Left ventricle myocardium inferior (tissue), 1 donor: ENCODE measurements around the gene KIF11. TPM values are rescaled to one million over a fixed set of nuclear protein-coding genes. Genes with fewer than 3 reads are reported as not detected.
"Not testable (repeated sequence)": the region's sequence is repeated elsewhere in the genome, so short reads cannot be mapped to it uniquely, and the experiment has no call there.

Source experiments
- DNase-seq: peaks from one replicate; pipeline ENCODE4 v3.0.0-alpha.2; 2020
- H3K27ac ChIP-seq: fragments of 200-600 bp; replicated peaks from 2 replicates; pipeline ENCODE4 v1.8.0; 2021
- H3K27me3 ChIP-seq: fragments of 200-600 bp; 2 replicates; pipeline ENCODE4 v1.8.0; 2021; ENCODE audit warnings: low read depth
- H3K36me3 ChIP-seq: fragments of 200-600 bp; 2 replicates; pipeline ENCODE4 v1.8.0; 2021
- H3K4me1 ChIP-seq: fragments of 200-600 bp; 2 replicates; pipeline ENCODE4 v1.8.0; 2021
- H3K4me3 ChIP-seq: fragments of 200-600 bp; 2 replicates; pipeline ENCODE4 v1.8.0; 2021; ENCODE audit warnings: mild to moderate bottlenecking, moderate library complexity
- H3K9me3 ChIP-seq: fragments of 200-600 bp; replicated peaks from 2 replicates; pipeline ENCODE4 v1.8.0; 2021
- CTCF ChIP-seq: fragments of 200-600 bp; IDR thresholded peaks from 2 replicates; pipeline ENCODE4 v1.8.0; 2021; ENCODE audit warnings: antibody characterized with exemption, mild to moderate bottlenecking, borderline replicate concordance
- intact Hi-C: fragments of 100-400 bp; cut with micrococcal nuclease; formaldehyde crosslinking; loops from one replicate; pipeline ENCODE4 v1.11.0; 2022
- total RNA-seq: library from RNA; stranded (reverse); fragmentation: NEBNext Ultra II Directional; extraction: Animal tissue kit (Norgen Biotek cat#: 25700); gene quantifications from one replicate; pipeline ENCODE4 v1.2.1, GENCODE V29; 2021
- donor health status: DM: no; HTN: yes; CAD: no; lungs with severe emphysema.

KIF11 gene
- total RNA-seq, 1 donor from 2014 or later, result 0.96 TPM

GRCh38 chr10:92574548-92575261 lies 18.2 kb upstream of the KIF11 start:
- peak; percentile 24 for TF ChIP-seq CTCF
- no peak for DNase-seq
- Histone ChIP-seq H3K27me3 (no peaks in the 10 kb centered on the region), H3K36me3 (no peaks in the 10 kb centered on the region), H3K27ac (peak overlapping the region; percentile 98), H3K9me3 (no peaks in the 10 kb centered on the region), H3K4me1 (peaks cover 47% of the 10 kb centered on the region), H3K4me3 (peak overlapping the region; percentile 97)
- intact Hi-C loops, result loop anchor here (5.0 kb wide), 1 partner anchor 57 kb away; no protein-coding TSS in a partner anchor

- Histone ChIP-seq H3K4me3 (no peak overlapping the region), H3K9me3 (no peaks in the 10 kb centered on the region), H3K36me3 (no peaks in the 10 kb centered on the region), H3K27me3 (no peaks in the 10 kb centered on the region), H3K4me1 (peaks cover 39% of the 10 kb centered on the region), H3K27ac (no peak overlapping the region)
- no peak for TF ChIP-seq CTCF
- intact Hi-C loops, result no loop called here
- no peak for DNase-seq
Observed at GRCh38 chr10:92575961-92576360, 17.0 kb upstream of the KIF11 start.

GRCh38 chr10:92582347-92582746 lies 10.6 kb upstream of the KIF11 start:
- H3K27me3 ChIP-seq, H3K4me1 ChIP-seq, H3K9me3 ChIP-seq, intact Hi-C loops, DNase-seq, H3K4me3 ChIP-seq, H3K27ac ChIP-seq, H3K36me3 ChIP-seq: not testable (repeated sequence)

- intact Hi-C loops, result loop anchor here (2.0 kb wide), 1 partner anchor 166 kb away; no protein-coding TSS in a partner anchor
- DNase-seq, result peak; percentile 39
Observed at GRCh38 chr10:92590623-92591549, 2.0 kb upstream of the KIF11 start.

GRCh38 chr10:92591550-92592022 lies 1.3 kb upstream of the KIF11 start:
- peak overlapping the region; percentile 93 for H3K4me3 ChIP-seq
- peak; percentile 93 for DNase-seq
- no peak for TF ChIP-seq CTCF
- no peaks in the 10 kb centered on the region for H3K9me3 ChIP-seq
- H3K27me3 ChIP-seq, result no peaks in the 10 kb centered on the region
- intact Hi-C loops, result loop anchor here (2.0 kb wide), 1 partner anchor 165 kb away; no protein-coding TSS in a partner anchor
- no peaks in the 10 kb centered on the region for H3K36me3 ChIP-seq
- H3K27ac ChIP-seq, result peak overlapping the region; percentile 95
- H3K4me1 ChIP-seq, result peaks cover 25% of the 10 kb centered on the region

More at GRCh38 chr10:92590623-92591549, 2.0 kb upstream of the KIF11 start:
- TF ChIP-seq CTCF, result peak; percentile 11
- Histone ChIP-seq H3K9me3 (no peaks in the 10 kb centered on the region), H3K4me1 (peaks cover 25% of the 10 kb centered on the region), H3K27me3 (no peaks in the 10 kb centered on the region), H3K4me3 (peak overlapping the region; percentile 93), H3K36me3 (no peaks in the 10 kb centered on the region), H3K27ac (peak overlapping the region; percentile 95)
